ENCODE measurements around the gene CSNK1D. TPM values are rescaled to one million over a fixed set of nuclear protein-coding genes. Genes with fewer than 3 reads are reported as not detected.
"Not testable (repeated sequence)": the region's sequence is repeated elsewhere in the genome, so short reads cannot be mapped to it uniquely, and the experiment has no call there.

Gene CSNK1D
- total RNA-seq, 4 donors from 2014 or later = 24.6 to 102 (median 57.1) TPM

DNA sequence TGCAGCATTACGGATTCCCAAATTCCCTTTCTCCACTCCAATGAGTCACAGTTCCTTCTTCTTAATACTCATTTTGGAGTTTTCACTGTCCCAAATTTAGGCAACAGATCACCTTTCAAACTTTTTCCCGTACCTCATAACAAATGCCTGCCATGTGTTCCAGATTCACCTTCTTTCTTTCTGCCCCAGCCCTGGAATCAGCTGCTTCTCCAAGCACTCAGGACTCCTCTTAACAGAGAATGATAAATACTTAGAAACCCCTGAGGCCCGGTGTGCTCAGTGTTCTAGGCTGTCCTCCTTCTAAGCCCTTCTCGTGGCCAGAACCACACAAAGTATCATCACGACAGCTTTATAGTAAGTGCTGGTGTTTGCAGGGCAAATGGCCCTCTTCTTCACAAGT, 14.9 kb downstream of the CSNK1D start:
- Histone ChIP-seq H3K27me3 (no peaks in the 10 kb centered on the region), H3K4me3 (no peak overlapping the region), H3K9me3 (no peaks in the 10 kb centered on the region), H3K36me3 (peaks cover 14 to 99% (median 43%) of the 10 kb centered on the region in 3 donors), H3K27ac (no peak overlapping the region), H3K4me1 (peaks cover 0 to 5% (median 0%) of the 10 kb centered on the region in 3 donors)
- DNase-seq = no peak
- TF ChIP-seq POLR2A (IDR thresholded peaks at IDR 0.05) = peak in 1 of 4 donors; percentile 8
- TF ChIP-seq, protein P1, sequence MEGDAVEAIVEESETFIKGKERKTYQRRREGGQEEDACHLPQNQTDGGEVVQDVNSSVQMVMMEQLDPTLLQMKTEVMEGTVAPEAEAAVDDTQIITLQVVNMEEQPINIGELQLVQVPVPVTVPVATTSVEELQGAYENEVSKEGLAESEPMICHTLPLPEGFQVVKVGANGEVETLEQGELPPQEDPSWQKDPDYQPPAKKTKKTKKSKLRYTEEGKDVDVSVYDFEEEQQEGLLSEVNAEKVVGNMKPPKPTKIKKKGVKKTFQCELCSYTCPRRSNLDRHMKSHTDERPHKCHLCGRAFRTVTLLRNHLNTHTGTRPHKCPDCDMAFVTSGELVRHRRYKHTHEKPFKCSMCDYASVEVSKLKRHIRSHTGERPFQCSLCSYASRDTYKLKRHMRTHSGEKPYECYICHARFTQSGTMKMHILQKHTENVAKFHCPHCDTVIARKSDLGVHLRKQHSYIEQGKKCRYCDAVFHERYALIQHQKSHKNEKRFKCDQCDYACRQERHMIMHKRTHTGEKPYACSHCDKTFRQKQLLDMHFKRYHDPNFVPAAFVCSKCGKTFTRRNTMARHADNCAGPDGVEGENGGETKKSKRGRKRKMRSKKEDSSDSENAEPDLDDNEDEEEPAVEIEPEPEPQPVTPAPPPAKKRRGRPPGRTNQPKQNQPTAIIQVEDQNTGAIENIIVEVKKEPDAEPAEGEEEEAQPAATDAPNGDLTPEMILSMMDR (IDR thresholded peaks at IDR 0.05) = no peak
- intact Hi-C loops (cut with DNase I) = no loop called here
- 71 to 73% methylated on average over 5 of the region's 5 CpGs for WGBS, 2 donors

DNA sequence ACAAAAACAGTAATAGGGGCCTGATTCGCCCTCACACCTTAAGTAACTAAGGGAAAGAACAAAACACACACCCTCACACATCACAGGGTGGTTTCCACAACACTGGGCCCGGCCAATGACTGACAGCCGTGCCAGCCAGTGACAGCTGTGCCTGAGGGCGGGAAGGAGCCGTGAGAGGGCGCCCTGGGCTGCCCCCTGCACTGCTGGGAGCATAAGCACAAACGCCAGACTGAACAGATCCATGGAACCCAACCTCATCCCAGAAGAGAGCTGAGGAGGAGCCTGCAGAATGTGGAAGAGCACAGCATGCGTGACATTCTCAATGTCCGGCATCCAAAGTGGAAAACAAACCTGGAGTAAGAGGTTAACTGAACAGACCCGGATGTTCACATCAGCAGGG, 16.0 kb downstream of the CSNK1D start:
- Histone ChIP-seq H3K4me1 (no peaks in the 10 kb centered on the region), H3K36me3 (peaks cover 25 to 99% (median 47%) of the 10 kb centered on the region in 3 donors), H3K4me3 (no peak overlapping the region), H3K27ac (peak overlapping the region in 1 of 4 donors; percentile 16), H3K27me3 (no peaks in the 10 kb centered on the region), H3K9me3 (no peaks in the 10 kb centered on the region)
- TF ChIP-seq POLR2A (IDR thresholded peaks at IDR 0.05) = no peak
- no peak for DNase-seq
- 54 to 65% methylated on average over 7 to 8 of the region's 10 CpGs for WGBS, 2 donors
- intact Hi-C loops (cut with DNase I) = no loop called here

DNA sequence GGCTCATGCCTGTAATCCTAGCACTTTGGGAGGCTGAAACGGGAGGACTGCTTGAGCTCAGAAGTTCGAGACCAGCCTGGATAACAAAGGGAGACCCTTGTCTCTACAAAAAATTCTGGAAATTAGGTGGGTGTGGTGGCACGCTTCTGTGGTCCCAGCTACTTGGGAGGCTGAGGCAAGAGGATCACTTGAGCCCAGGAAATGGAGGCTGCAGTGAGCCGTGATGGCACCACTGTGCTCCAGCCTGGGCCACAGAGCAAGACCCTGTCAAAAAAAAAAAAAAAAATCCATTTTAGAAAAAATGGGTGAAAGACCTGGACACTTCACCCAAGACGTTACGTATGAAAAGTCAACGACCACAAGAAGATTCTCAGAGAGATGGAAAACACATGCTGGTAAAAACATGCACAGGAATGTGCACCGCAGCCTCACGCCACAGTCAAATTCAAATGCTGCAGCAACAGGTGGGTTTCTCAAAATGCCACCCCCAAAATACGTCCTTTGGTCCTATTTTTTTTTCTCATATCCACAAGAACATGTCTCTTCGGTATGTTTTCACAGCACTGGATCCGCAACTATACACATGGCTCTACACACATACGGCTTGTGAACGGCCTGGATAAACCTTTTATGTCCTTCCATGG, 17.1 kb downstream of the CSNK1D start:
- Histone ChIP-seq H3K4me1 (no peaks in the 10 kb centered on the region), H3K27ac (no peak overlapping the region), H3K9me3 (no peaks in the 10 kb centered on the region), H3K36me3 (peaks cover 34 to 99% (median 48%) of the 10 kb centered on the region in 3 donors), H3K27me3 (no peaks in the 10 kb centered on the region), H3K4me3 (no peak overlapping the region)
- intact Hi-C loops (cut with DNase I) = no loop called here
- no peak for DNase-seq
- 93 to 94% methylated on average over 13 to 14 of the region's 14 CpGs for WGBS, 2 donors
- TF ChIP-seq, protein P1 (IDR thresholded peaks at IDR 0.05) = no peak
- no peak for TF ChIP-seq POLR2A (IDR thresholded peaks at IDR 0.05)

DNA sequence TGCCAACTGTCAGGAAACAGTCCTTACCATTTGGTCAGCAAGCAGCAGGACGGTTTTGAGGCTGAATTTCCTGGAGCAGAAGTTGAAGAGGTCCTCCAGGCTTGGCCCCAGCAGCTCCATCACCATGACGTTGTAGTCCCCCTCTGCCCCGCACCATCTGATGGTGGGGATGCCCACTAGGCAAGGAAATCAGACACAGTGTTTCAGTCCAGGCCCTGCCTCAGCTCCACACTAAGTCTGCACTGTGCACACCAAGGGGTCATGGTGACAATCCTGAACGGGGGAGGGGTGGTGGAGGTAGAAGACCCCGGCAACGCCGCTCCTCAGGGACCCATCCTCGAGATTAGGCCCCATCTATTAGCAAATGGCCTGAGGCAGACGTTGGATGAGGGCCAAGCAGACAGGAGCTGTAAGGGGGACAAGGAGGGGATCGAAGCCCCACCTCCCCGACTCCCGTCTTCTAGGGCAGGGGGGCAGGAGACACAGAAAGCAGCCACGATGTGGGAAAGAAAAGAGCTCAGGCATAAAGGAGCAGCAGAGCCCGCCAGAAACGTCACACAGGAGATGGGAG, 18.0 kb downstream of the CSNK1D start:
- intact Hi-C loops (cut with DNase I) = no loop called here
- H3K27me3 ChIP-seq = no peaks in the 10 kb centered on the region
- peaks cover 0 to 6% (median 0%) of the 10 kb centered on the region in 3 donors for H3K4me1 ChIP-seq
- no peak overlapping the region for H3K4me3 ChIP-seq
- no peak for DNase-seq
- TF ChIP-seq, protein P1 (IDR thresholded peaks at IDR 0.05) = no peak
- no peak for TF ChIP-seq POLR2A (IDR thresholded peaks at IDR 0.05)
- no peaks in the 10 kb centered on the region for H3K9me3 ChIP-seq
- 85 to 86% methylated on average over 7 to 15 of the region's 15 CpGs for WGBS, 2 donors
- no peak overlapping the region for H3K27ac ChIP-seq
- peaks cover 42 to 99% (median 50%) of the 10 kb centered on the region in 3 donors for H3K36me3 ChIP-seq

DNA sequence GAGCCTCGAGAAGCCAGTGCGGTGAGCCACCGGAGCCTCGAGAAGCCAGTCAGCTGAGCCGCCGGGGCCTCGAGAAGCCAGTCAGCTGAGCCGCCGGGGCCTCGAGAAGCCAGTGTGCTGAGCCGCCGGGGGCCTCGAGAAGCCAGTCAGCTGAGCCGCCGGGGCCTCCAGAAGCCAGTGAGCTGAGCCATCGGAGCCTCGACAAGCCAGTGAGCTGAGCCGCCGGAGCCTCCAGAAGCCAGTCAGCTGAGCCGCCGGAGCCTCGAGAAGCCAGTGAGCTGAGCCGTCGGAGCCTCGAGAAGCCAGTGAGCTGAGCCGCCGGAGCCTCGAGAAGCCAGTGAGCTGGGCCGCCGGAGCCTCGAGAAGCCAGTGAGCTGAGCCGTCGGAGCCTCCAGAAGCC, 18.8 kb downstream of the CSNK1D start:
- not testable (repeated sequence) for DNase-seq

DNA sequence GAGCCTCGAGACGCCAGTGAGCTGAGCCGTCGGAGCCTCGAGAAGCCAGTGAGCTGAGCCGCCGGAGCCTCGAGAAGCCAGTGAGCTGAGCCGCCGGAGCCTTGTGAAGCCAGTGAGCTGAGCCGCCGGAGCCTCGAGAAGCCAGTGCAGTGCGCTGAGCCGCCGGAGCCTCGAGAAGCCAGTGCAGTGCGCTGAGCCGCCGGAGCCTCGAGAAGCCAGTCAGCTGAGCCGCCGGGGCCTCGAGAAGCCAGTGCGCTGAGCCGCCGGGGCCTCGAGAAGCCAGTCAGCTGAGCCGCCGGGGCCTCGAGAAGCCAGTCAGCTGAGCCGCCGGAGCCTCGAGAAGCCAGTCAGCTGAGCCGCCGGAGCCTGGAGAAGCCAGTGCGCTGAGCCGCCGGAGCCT, 19.4 kb downstream of the CSNK1D start:
- Histone ChIP-seq H3K36me3 (peaks cover 56 to 99% (median 60%) of the 10 kb centered on the region in 3 donors), H3K4me1 (peaks cover 0 to 17% (median 0%) of the 10 kb centered on the region in 3 donors)
- WGBS, 2 donors = 92 to 100% methylated on average over 4 to 6 of the region's 39 CpGs
- DNase-seq; H3K27me3 ChIP-seq; H3K27ac ChIP-seq; H3K4me3 ChIP-seq; H3K9me3 ChIP-seq; intact Hi-C loops (cut with DNase I): not testable (repeated sequence)

More for the DNA sequence above, 18.8 kb downstream of the CSNK1D start:
- H3K27me3 ChIP-seq; H3K27ac ChIP-seq; H3K4me3 ChIP-seq; intact Hi-C loops (cut with DNase I); H3K9me3 ChIP-seq: not testable (repeated sequence)
- peaks cover 0 to 13% (median 0%) of the 10 kb centered on the region in 3 donors for H3K4me1 ChIP-seq
- WGBS, 2 donors = 70% methylated on average over 2 of the region's 33 CpGs; no CpG with 5 or more reads in 1 of the 2 donors
- peaks cover 50 to 99% (median 57%) of the 10 kb centered on the region in 3 donors for H3K36me3 ChIP-seq
